ACHN (cell line): Measurements from ENCODE around the gene CD4.
"Not testable (repeated sequence)": the region's sequence is repeated elsewhere in the genome, so short reads cannot be mapped to it uniquely, and the experiment has no call there.

ENCODE experiments used
- DNase-seq: peaks from one replicate; pipeline ENCODE4 v3.0.0-alpha.2; 2015
- in situ Hi-C: cut with HindIII; loops from 2 replicates; pipeline ENCODE4 v1.10.0; 2017; ENCODE audit warnings: low sequenced_read_pairs, low pct_ligation_motif_present, low pct_unique_long_range_greater_than_20kb

Gene CD4

DNA sequence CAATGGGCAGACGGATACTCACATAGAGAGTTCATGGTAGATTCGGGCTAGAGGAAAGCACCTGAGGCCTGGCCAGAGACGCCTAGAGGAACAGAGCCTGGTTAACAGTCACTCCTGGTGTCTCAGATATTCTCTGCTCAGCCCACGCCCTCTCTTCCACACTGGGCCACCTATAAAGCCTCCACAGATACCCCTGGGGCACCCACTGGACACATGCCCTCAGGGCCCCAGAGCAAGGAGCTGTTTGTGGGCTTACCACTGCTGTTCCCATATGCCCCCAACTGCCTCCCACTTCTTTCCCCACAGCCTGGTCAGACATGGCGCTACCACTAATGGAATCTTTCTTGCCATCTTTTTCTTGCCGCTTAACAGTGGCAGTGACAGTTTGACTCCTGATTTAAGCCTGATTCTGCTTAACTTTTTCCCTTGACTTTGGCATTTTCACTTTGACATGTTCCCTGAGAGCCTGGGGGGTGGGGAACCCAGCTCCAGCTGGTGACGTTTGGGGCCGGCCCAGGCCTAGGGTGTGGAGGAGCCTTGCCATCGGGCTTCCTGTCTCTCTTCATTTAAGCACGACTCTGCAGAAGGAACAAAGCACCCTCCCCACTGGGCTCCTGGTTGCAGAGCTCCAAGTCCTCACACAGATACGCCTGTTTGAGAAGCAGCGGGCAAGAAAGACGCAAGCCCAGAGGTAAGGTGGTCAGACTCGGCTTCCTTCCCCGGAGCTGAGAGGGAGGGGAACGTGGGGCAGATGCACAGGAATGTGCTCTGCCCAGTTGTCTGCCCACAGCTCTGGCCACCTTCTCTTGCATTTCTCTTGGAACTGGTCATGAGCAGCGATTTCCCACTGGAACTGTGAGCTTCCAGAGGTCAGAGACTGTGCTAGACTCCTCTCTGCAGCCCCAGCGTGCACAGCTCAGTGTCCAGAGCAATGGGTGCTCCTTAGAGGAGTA is at the start of gene CD4:
Gene CD4, plus strand, starts transcription at position 557 of the 953 bp plus-strand sequence. CDS start 10,611 bp downstream, outside the sequence.
- in situ Hi-C loops, result no loop called here
- DNase-seq, result no peak

DNA sequence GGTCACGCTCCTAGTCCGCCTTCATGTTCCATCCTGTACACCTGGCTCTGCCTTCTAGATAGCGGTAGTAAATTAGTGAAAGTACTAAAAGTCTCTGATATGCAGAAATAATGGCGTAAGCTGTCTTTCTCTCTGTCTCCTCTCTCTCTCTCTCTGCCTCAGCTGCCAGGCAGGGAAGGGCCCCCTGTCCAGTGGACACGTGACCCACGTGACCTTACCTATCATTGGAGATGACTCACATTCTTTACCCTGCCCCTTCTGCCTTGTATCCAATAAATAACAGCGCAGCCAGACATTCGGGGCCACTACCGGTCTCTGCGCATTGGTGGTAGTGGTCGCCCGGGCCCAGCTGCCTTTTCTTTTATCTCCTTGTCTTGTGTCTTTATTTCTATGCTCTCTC is 47.2 kb upstream of the CD4 start:
- in situ Hi-C loops, DNase-seq: not testable (repeated sequence)

GRCh38 chr12:6742834-6743233 is 46.5 kb upstream of the CD4 start:
- DNase-seq, result no peak
- in situ Hi-C loops, result no loop called here

DNA sequence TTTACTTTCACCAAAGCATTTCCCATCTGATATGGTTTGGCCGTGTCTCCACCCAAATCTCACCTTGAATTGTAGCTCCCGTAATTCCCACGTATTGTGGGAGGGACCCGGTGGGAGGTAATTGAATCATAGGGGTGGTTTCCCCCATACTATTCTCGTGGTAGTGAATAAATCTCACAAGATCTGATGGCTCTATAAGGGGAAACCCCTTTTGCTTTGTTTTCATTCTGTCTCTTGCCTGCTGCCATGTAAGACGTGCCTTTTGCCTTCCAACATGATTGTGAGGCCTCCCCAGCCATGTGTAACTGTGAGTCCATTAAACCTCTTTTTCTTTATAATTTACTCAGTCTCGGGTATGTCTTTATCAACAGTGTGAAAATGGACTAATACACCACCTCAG is 46.0 kb upstream of the CD4 start:
- in situ Hi-C loops, DNase-seq: not testable (repeated sequence)

- in situ Hi-C loops, result no loop called here
- DNase-seq, result no peak
These were observed 43.4 kb upstream of the CD4 start for GRCh38 chr12:6745741-6746525.

GRCh38 chr12:6747216-6747615 is 42.1 kb upstream of the CD4 start:
- in situ Hi-C loops, result no loop called here
- no peak for DNase-seq

GRCh38 chr12:6748761-6749160 is 40.6 kb upstream of the CD4 start:
- DNase-seq, result no peak
- in situ Hi-C loops, result no loop called here

DNA sequence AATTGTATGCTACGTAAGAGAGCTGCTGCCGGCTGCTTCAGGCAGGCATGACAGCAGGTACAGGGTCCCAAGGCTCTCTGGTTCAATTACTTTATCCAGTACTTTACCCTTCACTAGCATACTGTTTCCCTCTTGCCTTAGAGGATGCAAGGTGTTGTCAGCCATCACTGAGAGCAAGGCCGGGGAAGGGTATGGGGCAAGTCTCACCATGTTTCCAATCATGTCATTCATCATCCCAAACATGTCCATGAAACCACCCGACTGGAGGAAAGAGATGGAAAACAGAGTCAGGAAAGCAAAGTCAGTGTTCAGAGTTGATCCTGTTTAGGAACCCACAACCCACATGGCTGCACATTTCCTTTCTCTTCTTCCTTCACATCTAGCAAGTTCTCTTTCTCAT is 38.8 kb upstream of the CD4 start:
- in situ Hi-C loops, result no loop called here
- DNase-seq, result no peak

GRCh38 chr12:6751767-6752166 is 37.6 kb upstream of the CD4 start:
- no peak for DNase-seq
- in situ Hi-C loops, result no loop called here

GRCh38 chr12:6752167-6752920 is 37.0 kb upstream of the CD4 start:
- DNase-seq, result peak; percentile 76
- in situ Hi-C loops, result no loop called here

GRCh38 chr12:6752921-6753771 is 36.2 kb upstream of the CD4 start, which contains the start of gene MLF2:
MLF2 (minus strand) TSS chr12:6753141; CDS start chr12:6752334, 807 bp downstream.
- in situ Hi-C loops, result no loop called here
- peak; percentile 100 for DNase-seq

DNA sequence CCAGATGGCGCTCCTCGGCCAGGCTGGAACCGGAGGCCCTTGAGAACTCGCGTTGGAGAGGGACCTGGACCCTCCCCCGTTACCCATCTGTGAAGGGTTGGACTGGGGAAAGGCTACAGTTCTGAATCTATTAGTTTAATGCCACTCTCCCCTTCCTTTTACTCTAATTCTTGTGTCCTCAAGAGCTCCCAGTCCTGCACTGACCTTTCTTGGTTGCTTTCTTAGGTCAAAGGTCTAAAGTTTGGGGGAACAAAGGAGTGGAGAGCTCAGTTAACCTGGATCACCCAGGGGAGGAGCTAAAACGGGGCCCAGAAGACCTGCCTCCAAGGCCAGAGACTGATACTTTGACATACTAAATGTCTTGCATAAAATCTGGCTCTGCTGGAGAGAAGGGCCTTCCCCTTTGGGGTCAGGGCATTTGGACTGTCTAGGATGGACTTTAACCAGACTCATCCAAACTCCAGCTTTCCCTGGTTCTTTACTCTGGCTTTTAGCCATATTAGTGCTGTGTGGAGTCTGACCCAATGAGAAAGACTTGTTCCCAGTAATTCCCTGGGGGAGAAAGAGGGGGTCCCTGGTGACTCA is 35.5 kb upstream of the CD4 start:
- no peak for DNase-seq
- in situ Hi-C loops, result no loop called here

GRCh38 chr12:6754411-6754810 is 34.9 kb upstream of the CD4 start:
- in situ Hi-C loops, result no loop called here
- DNase-seq, result no peak

DNA sequence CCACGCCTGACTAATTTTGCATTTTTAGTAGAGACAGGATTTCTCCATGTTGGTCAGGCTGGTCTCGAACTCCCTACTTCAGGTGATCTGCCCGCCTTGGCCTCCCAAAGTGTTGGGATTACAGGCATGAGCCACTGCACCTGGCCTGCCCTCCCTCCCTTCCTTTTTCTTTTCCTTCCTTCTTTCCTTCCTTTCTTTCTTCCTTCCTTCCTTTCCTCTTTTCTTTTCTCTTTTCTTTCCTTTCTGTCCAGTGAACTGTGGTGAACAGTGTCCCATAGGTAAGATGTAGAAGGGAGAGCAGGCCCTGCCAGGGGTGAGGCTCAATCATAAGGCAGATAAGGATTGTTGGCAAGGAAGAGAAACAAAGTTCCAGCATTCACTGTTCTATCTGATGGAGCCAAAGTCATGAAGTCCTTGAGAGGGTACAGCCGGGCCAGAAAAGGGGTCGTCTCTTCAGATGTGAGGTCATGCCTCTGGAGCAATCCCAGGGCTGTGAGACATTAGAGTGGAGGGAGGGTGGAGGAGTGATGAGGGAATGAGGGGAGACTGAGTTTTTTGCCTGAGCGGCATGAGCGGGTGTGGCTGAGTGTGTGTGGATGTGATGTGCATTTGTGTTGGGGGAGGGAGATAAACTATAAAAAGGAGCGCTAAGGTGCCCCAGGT is 32.2 kb upstream of the CD4 start:
- DNase-seq, result no peak
- in situ Hi-C loops, result no loop called here

- in situ Hi-C loops, result no loop called here
- DNase-seq, result no peak
These were observed 30.7 kb upstream of the CD4 start for GRCh38 chr12:6758506-6759095.

DNA sequence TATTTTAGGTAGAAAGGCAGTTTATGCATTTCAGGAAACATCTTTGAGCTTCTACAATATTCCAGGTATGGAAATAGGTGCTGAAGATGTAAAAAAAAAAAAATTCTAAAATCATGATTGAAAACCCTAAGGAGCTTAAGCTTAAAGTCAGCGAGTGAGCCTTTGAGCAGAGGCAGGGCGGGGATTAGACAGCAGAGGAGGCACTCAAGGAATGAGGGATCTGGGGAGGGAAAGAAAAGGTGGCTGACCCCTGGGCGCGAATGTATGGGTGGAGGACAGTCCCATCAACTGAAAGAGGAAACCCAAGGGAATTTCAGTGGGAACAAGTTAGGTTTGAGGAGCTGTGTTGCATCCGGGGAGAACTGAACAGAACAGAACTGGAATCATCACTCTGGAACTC is 29.6 kb upstream of the CD4 start:
- in situ Hi-C loops, result no loop called here
- DNase-seq, result no peak

- DNase-seq, result no peak
- in situ Hi-C loops, result no loop called here
These were observed 25.9 kb upstream of the CD4 start for GRCh38 chr12:6763380-6763779.
